ENCODE measurements around the gene ZPBP2. TPM values are rescaled to one million over a fixed set of nuclear protein-coding genes. Genes with fewer than 3 reads are reported as not detected.

The ZPBP2 gene
- total and polyA plus RNA-seq, 5 donors from 2014 or later = not detected

DNA sequence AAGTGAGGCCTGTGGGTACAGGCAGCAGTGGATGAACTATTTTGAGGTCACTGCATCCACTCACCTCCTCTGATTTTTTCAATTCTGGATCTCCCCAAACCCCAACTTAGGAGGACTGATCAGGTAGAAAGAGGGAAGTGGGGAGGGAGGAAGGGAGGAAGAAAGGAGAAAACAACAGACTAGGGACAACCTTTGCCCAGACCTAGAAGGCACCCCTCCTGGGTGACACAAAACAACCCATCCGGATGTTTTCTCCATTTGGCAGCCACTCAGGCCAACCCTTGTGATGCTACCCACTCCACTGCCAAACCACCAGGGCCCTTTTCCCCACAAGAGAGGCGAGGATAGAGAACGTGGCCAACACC, 56.7 kb downstream of the ZPBP2 start:
- H3K4me1 ChIP-seq (ENCODE audit: control insufficient read depth, insufficient read depth, low read length, poor library complexity, severe bottlenecking) = peaks cover 56% of the 10 kb centered on the region
- H3K36me3 Mint-ChIP-seq = peaks cover 29% of the 10 kb centered on the region
- H3K4me3 Mint-ChIP-seq = peak overlapping the region; percentile 89 to 97 (median 94)

DNA sequence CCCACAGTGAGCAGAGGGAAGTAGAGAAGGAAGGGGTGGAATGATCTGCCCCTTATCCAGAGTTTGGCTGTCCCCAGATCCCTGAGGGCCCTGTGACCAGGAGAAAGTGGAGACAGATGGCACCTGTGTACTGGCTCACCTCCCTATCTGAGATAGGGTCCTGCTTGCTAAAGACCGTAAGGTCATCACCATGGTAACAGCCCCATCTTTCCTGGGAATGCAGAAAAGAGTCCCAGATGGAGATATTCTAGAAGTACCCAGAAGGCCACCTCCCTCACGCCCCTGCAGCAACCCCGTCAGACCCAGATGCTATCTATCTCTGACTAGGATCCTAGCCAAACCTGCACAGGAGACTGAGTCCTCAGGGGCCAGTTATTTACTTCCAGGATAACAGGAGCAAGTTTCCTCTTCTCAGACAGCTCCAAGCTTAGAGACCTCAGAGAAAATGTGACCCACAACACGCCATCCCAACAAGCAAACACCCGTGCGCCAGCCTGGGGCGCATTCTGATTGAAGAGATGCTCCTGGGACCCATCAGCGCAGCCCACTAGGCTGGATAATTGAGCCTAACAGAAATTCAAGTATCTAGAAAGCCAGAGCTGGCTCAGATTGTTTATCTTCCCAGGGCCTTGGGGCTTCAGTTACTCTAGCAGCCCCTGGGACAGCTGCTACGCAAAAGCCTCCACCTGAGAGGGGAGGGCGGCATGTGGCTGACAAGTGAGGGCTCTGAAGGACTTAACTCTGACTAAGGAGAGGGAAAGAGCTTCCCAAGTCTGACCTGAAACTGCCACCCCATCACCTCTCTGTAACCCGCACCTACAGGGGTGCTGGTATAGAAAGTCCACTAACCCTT, 57.5 kb downstream of the ZPBP2 start:
- Histone ChIP-seq H3K4me1 (ENCODE audit: control insufficient read depth, insufficient read depth, low read length, poor library complexity, severe bottlenecking) (peaks cover 56% of the 10 kb centered on the region), H3K9me3 (ENCODE audit: control insufficient read depth in 2 of 2, low read length in 2 of 2) (no peaks in the 10 kb centered on the region), H3K4me3 (ENCODE audit: low read depth, low read length) (peak overlapping the region; percentile 89), H3K36me3 (ENCODE audit: control insufficient read depth, insufficient read depth, low read length) (peaks cover 27% of the 10 kb centered on the region), H3K27me3 (ENCODE audit: control insufficient read depth, insufficient read depth, low read length) (no peaks in the 10 kb centered on the region), H3K27ac (ENCODE audit: insufficient read depth, low read length, poor library complexity, severe bottlenecking) (peak overlapping the region; percentile 86)
- no peak for DNase-seq
- Mint-ChIP-seq H3K27ac (peak overlapping the region; percentile 76 to 96 (median 96)), H3K27me3 (no peaks in the 10 kb centered on the region), H3K4me1 (peaks cover 0 to 72% (median 43%) of the 10 kb centered on the region in 4 donors), H3K36me3 (peaks cover 25% of the 10 kb centered on the region), H3K4me3 (peak overlapping the region; percentile 89 to 97 (median 94)), H3K9me3 (no peaks in the 10 kb centered on the region)
- no peak for ATAC-seq (ENCODE audit: low read depth in 2 of 2)

More for the DNA sequence above, 56.7 kb downstream of the ZPBP2 start:
- Mint-ChIP-seq H3K9me3 (no peaks in the 10 kb centered on the region), H3K27ac (peak overlapping the region; percentile 80 to 96 (median 90)), H3K4me1 (peaks cover 0 to 78% (median 45%) of the 10 kb centered on the region in 4 donors), H3K27me3 (no peaks in the 10 kb centered on the region)
- ATAC-seq (ENCODE audit: low read depth in 2 of 2) = no peak
- peaks cover 27% of the 10 kb centered on the region for H3K36me3 ChIP-seq (ENCODE audit: control insufficient read depth, insufficient read depth, low read length)
- no peaks in the 10 kb centered on the region for H3K9me3 ChIP-seq (ENCODE audit: control insufficient read depth in 2 of 2, low read length in 2 of 2)
- H3K27ac ChIP-seq (ENCODE audit: insufficient read depth, low read length, poor library complexity, severe bottlenecking) = peak overlapping the region; percentile 86
- H3K4me3 ChIP-seq (ENCODE audit: low read depth, low read length) = peak overlapping the region; percentile 89
- no peak for DNase-seq
- H3K27me3 ChIP-seq (ENCODE audit: control insufficient read depth, insufficient read depth, low read length) = no peaks in the 10 kb centered on the region

DNA sequence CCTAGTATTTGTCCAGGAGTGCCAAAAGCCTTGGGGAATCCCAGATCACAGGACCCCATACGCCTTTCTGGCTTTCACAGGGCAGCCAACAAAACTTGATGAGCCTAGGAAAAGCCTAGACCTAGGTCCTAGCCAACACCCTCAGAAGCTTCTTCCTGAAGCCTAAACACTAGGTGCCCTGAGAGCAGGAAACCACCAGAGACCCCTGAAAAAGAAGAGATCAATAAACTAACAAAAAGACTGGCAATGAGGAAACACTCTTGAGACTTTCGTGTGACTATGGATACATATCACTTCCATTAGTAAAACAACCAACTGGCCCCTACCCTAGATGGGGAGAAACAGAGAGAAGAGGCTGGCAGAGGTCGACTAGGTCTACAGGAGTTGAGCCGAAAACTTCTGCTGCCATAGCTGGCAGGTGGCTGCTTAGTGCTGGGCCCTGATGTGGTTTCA, 58.2 kb downstream of the ZPBP2 start:
- Mint-ChIP-seq H3K27me3 (no peaks in the 10 kb centered on the region), H3K4me1 (peaks cover 0 to 66% (median 41%) of the 10 kb centered on the region in 4 donors), H3K36me3 (peaks cover 25% of the 10 kb centered on the region), H3K4me3 (peak overlapping the region; percentile 89 to 97 (median 94)), H3K27ac (peak overlapping the region; percentile 76 to 96 (median 96)), H3K9me3 (no peaks in the 10 kb centered on the region)
- H3K36me3 ChIP-seq (ENCODE audit: control insufficient read depth, insufficient read depth, low read length) = peaks cover 25% of the 10 kb centered on the region
- peak overlapping the region; percentile 89 for H3K4me3 ChIP-seq (ENCODE audit: low read depth, low read length)
- DNase-seq (no peak), ATAC-seq (ENCODE audit: low read depth in 2 of 2) (no peak)
- H3K27ac ChIP-seq (ENCODE audit: insufficient read depth, low read length, poor library complexity, severe bottlenecking) = peak overlapping the region; percentile 86
- peaks cover 51% of the 10 kb centered on the region for H3K4me1 ChIP-seq (ENCODE audit: control insufficient read depth, insufficient read depth, low read length, poor library complexity, severe bottlenecking)
- H3K27me3 ChIP-seq (ENCODE audit: control insufficient read depth, insufficient read depth, low read length) = no peaks in the 10 kb centered on the region
- H3K9me3 ChIP-seq (ENCODE audit: control insufficient read depth in 2 of 2, low read length in 2 of 2) = no peaks in the 10 kb centered on the region

DNA sequence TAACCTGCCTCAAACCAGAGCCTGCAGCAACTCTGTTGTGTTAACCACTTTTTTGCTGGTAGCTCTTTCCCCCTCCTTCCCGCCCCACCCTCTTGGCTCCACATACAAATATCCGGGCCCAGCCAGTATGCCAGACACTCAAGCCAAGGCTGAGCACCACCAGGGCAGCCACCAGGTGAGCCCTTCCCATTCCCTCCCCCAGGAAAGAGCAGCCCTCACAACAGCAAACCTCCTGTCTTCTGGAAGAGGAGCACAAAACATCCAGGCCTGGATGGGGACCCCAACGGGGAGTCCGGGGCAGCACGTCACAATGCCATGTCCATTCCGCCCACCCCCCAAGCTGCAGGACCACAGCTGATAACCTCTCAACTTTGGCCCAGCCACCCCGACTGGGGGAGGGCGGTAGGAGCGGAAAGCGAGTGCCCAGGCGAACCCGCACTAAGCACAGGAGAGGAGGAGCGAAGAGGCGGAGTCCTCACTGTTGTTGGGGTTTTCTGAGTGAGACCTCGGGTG, 58.6 kb downstream of the ZPBP2 start:
- Histone ChIP-seq H3K9me3 (ENCODE audit: control insufficient read depth in 2 of 2, low read length in 2 of 2) (no peaks in the 10 kb centered on the region), H3K27ac (ENCODE audit: insufficient read depth, low read length, poor library complexity, severe bottlenecking) (peak overlapping the region; percentile 86), H3K36me3 (ENCODE audit: control insufficient read depth, insufficient read depth, low read length) (peaks cover 22% of the 10 kb centered on the region), H3K27me3 (ENCODE audit: control insufficient read depth, insufficient read depth, low read length) (no peaks in the 10 kb centered on the region), H3K4me1 (ENCODE audit: control insufficient read depth, insufficient read depth, low read length, poor library complexity, severe bottlenecking) (peaks cover 49% of the 10 kb centered on the region), H3K4me3 (ENCODE audit: low read depth, low read length) (peak overlapping the region; percentile 89)
- H3K27me3 Mint-ChIP-seq = no peaks in the 10 kb centered on the region
- peak overlapping the region; percentile 89 to 97 (median 94) for H3K4me3 Mint-ChIP-seq
- peak overlapping the region; percentile 76 to 96 (median 96) for H3K27ac Mint-ChIP-seq
- H3K4me1 Mint-ChIP-seq = peaks cover 0 to 61% (median 37%) of the 10 kb centered on the region in 4 donors
- ATAC-seq (ENCODE audit: low read depth in 2 of 2) (peak; percentile 62 to 67), DNase-seq (peak; percentile 39 to 89 (median 72))
- H3K9me3 Mint-ChIP-seq = no peaks in the 10 kb centered on the region
- H3K36me3 Mint-ChIP-seq = peaks cover 20% of the 10 kb centered on the region

Other genes starting within 250 kb of the ZPBP2 start
- gene PPP1R1B, start 241.2 kb upstream of the ZPBP2 start, total RNA-seq = not detected
- not detected for gene PPP1R1B, start 241.2 kb upstream of the ZPBP2 start, polyA plus RNA-seq
- 95.9 TPM for gene STARD3, start 231.1 kb upstream of the ZPBP2 start, total RNA-seq
- gene STARD3, start 231.1 kb upstream of the ZPBP2 start, polyA plus RNA-seq = 10 to 100 TPM; 45.4 to 48.6 (median 46.5) TPM
- 3.4 TPM for gene TCAP, start 202.9 kb upstream of the ZPBP2 start, total RNA-seq
- gene TCAP, start 202.9 kb upstream of the ZPBP2 start, polyA plus RNA-seq = under 1 TPM in 1 of 4 donors, not detected in 3; 0.07 TPM
- gene PNMT, start 199.7 kb upstream of the ZPBP2 start, total RNA-seq = 1.2 TPM
- gene PNMT, start 199.7 kb upstream of the ZPBP2 start, polyA plus RNA-seq = not detected
- 28.0 TPM for gene PGAP3, start 180.1 kb upstream of the ZPBP2 start, total RNA-seq
- 10 to 100 TPM; 15.2 to 23.3 (median 17.5) TPM for gene PGAP3, start 180.1 kb upstream of the ZPBP2 start, polyA plus RNA-seq
- 5.5 TPM for gene ERBB2, start 168.1 kb upstream of the ZPBP2 start, total RNA-seq
- gene ERBB2, start 168.1 kb upstream of the ZPBP2 start, polyA plus RNA-seq = under 1 TPM; 0.36 to 0.80 (median 0.57) TPM
- 44.1 TPM for gene MIEN1, start 137.7 kb upstream of the ZPBP2 start, total RNA-seq
- 100 to 1,000 TPM in 3 of 4 donors, 10 to 100 TPM in 1; 93.5 to 158 (median 127) TPM for gene MIEN1, start 137.7 kb upstream of the ZPBP2 start, polyA plus RNA-seq
- not detected for gene GRB7, start 130.3 kb upstream of the ZPBP2 start, total RNA-seq
- gene GRB7, start 130.3 kb upstream of the ZPBP2 start, polyA plus RNA-seq = not detected
- gene IKZF3, start 3.9 kb upstream of the ZPBP2 start, total RNA-seq = 146 TPM
- gene IKZF3, start 3.9 kb upstream of the ZPBP2 start, polyA plus RNA-seq = 10 to 100 TPM; 30.4 to 40.6 (median 34.1) TPM
- gene GSDMB, start 50.4 kb downstream of the ZPBP2 start, total RNA-seq = 38.0 TPM
- gene GSDMB, start 50.4 kb downstream of the ZPBP2 start, polyA plus RNA-seq = 1 to 10 TPM in 2 of 4 donors, under 1 TPM in 2; 0.69 to 1.8 (median 1.0) TPM
- gene ORMDL3, start 59.4 kb downstream of the ZPBP2 start, total RNA-seq = 104 TPM
- 100 to 1,000 TPM in 3 of 4 donors, 10 to 100 TPM in 1; 99.5 to 176 (median 127) TPM for gene ORMDL3, start 59.4 kb downstream of the ZPBP2 start, polyA plus RNA-seq
- not detected for gene LRRC3C, start 59.5 kb downstream of the ZPBP2 start, total RNA-seq
- under 1 TPM in 1 of 4 donors, not detected in 3; 0.38 TPM for gene LRRC3C, start 59.5 kb downstream of the ZPBP2 start, polyA plus RNA-seq
- 1.5 TPM for gene GSDMA, start 94.8 kb downstream of the ZPBP2 start, total RNA-seq
- gene GSDMA, start 94.8 kb downstream of the ZPBP2 start, polyA plus RNA-seq = 1 to 10 TPM; 1.1 to 2.8 (median 2.1) TPM
- gene PSMD3, start 112.6 kb downstream of the ZPBP2 start, total RNA-seq = 62.4 TPM
- gene PSMD3, start 112.6 kb downstream of the ZPBP2 start, polyA plus RNA-seq = 10 to 100 TPM; 47.9 to 51.0 (median 49.3) TPM
- gene CSF3, start 147.2 kb downstream of the ZPBP2 start, total RNA-seq = not detected
- gene CSF3, start 147.2 kb downstream of the ZPBP2 start, polyA plus RNA-seq = not detected
- gene MED24, start 186.2 kb downstream of the ZPBP2 start, total RNA-seq = 78.8 TPM
- 10 to 100 TPM; 34.3 to 46.1 (median 40.3) TPM for gene MED24, start 186.2 kb downstream of the ZPBP2 start, polyA plus RNA-seq
- gene THRA, start 194.8 kb downstream of the ZPBP2 start, total RNA-seq = 29.4 TPM
- gene THRA, start 194.8 kb downstream of the ZPBP2 start, polyA plus RNA-seq = 10 to 100 TPM; 10.7 to 15.9 (median 13.4) TPM
- gene NR1D1, start 232.4 kb downstream of the ZPBP2 start, total RNA-seq = 29.5 TPM
- 10 to 100 TPM in 1 of 4 donors, 1 to 10 TPM in 3; 4.9 to 10.1 (median 6.2) TPM for gene NR1D1, start 232.4 kb downstream of the ZPBP2 start, polyA plus RNA-seq